Activated naive CD4-positive, alpha-beta T cell treated with anti-CD3 and anti-CD28 coated beads for 36 hours (primary cell): Measurements from ENCODE around the gene UBA3. TPM values are rescaled to one million over a fixed set of nuclear protein-coding genes. Genes with fewer than 3 reads are reported as not detected.
A peak's percentile ranks its signal among the peaks of the same experiment; 100 is the strongest.

Experiments used
- CTCF ChIA-PET: fragments of 350-600 bp; sonication (Branson Sonifier 250); formaldehyde crosslinking; loops from one replicate; lab custom pipeline; 2021; ENCODE audit warnings: antibody characterized with exemption; lab: Charles Lee
- DNase-seq: peaks from one replicate; pipeline ENCODE4 v3.0.0-alpha.2; 2020
- H3K27ac Mint-ChIP-seq: one replicate; pipeline ENCODE4 v1.8.0; 2021; ENCODE audit warnings: mild to moderate bottlenecking, mixed read lengths
- H3K27me3 Mint-ChIP-seq: one replicate; pipeline ENCODE4 v1.8.0; 2021; ENCODE audit warnings: low read depth, mixed read lengths
- H3K36me3 Mint-ChIP-seq: one replicate; pipeline ENCODE4 v1.8.0; 2021; ENCODE audit warnings: low read depth, mixed read lengths
- H3K4me1 Mint-ChIP-seq: one replicate; pipeline ENCODE4 v1.8.0; 2021; ENCODE audit warnings: low read depth, mixed read lengths
- H3K4me3 Mint-ChIP-seq: one replicate; pipeline ENCODE4 v1.8.0; 2021; ENCODE audit warnings: mild to moderate bottlenecking, moderate library complexity, mixed read lengths
- H3K9me3 Mint-ChIP-seq: one replicate; pipeline ENCODE4 v1.8.0; 2021; ENCODE audit warnings: mixed read lengths
- intact Hi-C: fragments of 100-400 bp; cut with micrococcal nuclease; formaldehyde crosslinking; loops from one replicate; pipeline ENCODE4 v1.15.1; 2023
- total RNA-seq, 2 experiments: library from RNA; stranded (reverse); gene quantifications; one replicate each; pipeline ENCODE4 v1.2.3, GENCODE V29; 2021

UBA3 gene
- total RNA-seq, 2 experiments from 2014 or later, result 65.7 to 66.0 TPM

DNA sequence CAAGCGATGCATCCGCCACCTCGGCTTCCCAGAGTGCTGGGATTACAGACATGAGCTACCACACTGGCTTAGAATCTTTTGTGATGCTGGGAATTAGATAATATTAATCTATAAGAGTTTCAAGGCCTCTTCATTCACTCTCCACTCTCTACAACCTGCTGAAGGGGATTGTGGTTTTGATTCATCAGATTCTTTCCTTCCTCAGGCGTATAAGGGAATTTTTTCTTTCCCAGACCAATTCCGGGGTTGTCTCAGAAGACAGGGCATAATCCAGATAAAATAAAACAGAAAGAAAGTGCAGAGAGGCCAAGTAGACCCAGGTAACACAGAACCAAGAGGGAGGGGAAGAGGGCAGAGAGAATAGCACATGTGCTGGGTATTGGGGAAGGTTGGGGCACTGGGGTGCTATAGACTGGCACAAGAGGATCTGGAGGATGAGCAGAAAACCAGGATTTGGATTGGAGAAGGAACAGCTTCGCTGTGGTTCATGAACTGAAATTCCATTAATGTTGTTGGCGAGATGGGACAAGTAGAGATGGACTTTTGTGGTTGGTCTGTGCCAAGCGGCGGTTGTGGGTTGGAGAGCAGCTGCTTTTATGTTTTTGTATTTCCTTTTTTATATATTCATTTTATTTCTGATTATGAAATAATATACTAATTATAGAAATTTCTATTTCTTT lies 17.4 kb upstream of the UBA3 start:
- H3K9me3 Mint-ChIP-seq, result no peaks in the 10 kb centered on the region
- peak overlapping the region; percentile 74 for H3K27ac Mint-ChIP-seq
- H3K4me1 Mint-ChIP-seq, result peaks cover 70% of the 10 kb centered on the region
- H3K27me3 Mint-ChIP-seq, result no peaks in the 10 kb centered on the region
- peaks cover 42% of the 10 kb centered on the region for H3K36me3 Mint-ChIP-seq
- CTCF ChIA-PET, result interaction anchor here (0.7 to 1.7 kb wide), 5 partner anchors 10 to 92 kb away, joined by 3 to 5 read pairs (median 3); no protein-coding TSS in a partner anchor
- intact Hi-C loops, result no loop called here
- no peak overlapping the region for H3K4me3 Mint-ChIP-seq
- no peak for DNase-seq

DNA sequence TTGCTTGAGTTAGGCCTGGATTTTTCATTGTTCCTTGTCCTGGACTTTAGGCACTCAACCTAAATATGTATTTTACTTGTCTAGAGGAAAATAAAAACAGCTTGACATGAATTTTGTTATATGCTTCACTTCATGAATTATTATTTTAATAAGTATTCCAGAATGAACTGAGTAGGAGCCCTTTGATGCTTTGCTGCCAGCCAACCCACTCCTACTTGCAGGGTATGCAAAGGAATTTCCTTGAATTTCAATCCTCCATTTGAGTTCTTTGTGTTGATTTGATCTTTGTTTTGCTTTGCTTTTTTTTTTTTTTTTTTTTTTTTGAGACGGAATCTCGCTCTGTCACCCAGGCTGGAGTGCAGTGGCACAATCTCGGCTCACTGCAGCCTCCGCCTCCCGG lies 16.1 kb upstream of the UBA3 start:
- H3K36me3 Mint-ChIP-seq, result peaks cover 36% of the 10 kb centered on the region
- H3K27me3 Mint-ChIP-seq, result no peaks in the 10 kb centered on the region
- DNase-seq, result no peak
- H3K27ac Mint-ChIP-seq, result peak overlapping the region; percentile 81
- CTCF ChIA-PET, result no interaction called here
- no peak overlapping the region for H3K4me3 Mint-ChIP-seq
- H3K4me1 Mint-ChIP-seq, result peaks cover 74% of the 10 kb centered on the region
- intact Hi-C loops, result no loop called here
- H3K9me3 Mint-ChIP-seq, result no peaks in the 10 kb centered on the region

DNA sequence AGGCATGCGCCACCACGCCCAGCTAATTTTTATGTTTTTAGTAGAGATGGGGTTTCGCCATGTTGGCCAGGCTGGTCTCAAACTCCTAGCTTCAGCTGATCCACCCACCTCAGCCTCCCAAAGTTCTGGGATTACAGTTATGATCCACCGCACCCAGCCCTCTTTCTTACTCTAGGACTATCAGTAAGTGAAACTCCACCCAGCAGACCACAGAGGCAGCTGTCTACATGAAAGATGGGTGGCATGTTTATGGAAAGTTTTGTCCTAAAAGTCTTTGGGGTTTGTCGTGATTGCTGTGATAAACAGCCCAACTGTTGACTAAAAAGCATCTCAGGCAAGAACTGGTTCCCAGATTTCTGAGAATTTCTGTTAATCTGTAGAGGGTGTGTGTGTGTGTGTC lies 15.5 kb upstream of the UBA3 start:
- peak; percentile 57 for DNase-seq
- H3K4me3 Mint-ChIP-seq, result peak overlapping the region; percentile 46
- H3K27ac Mint-ChIP-seq, result peak overlapping the region; percentile 81
- intact Hi-C loops, result loop anchor here (2.0 kb wide), 1 partner anchor 15 kb away; the partner anchor contains the start of gene UBA3
- H3K36me3 Mint-ChIP-seq, result peaks cover 35% of the 10 kb centered on the region
- H3K9me3 Mint-ChIP-seq, result no peaks in the 10 kb centered on the region
- H3K4me1 Mint-ChIP-seq, result peaks cover 76% of the 10 kb centered on the region
- H3K27me3 Mint-ChIP-seq, result no peaks in the 10 kb centered on the region
- CTCF ChIA-PET, result interaction anchor here (1.1 kb wide), 1 partner anchor 10 kb away, joined by 3 read pairs; no protein-coding TSS in a partner anchor

DNA sequence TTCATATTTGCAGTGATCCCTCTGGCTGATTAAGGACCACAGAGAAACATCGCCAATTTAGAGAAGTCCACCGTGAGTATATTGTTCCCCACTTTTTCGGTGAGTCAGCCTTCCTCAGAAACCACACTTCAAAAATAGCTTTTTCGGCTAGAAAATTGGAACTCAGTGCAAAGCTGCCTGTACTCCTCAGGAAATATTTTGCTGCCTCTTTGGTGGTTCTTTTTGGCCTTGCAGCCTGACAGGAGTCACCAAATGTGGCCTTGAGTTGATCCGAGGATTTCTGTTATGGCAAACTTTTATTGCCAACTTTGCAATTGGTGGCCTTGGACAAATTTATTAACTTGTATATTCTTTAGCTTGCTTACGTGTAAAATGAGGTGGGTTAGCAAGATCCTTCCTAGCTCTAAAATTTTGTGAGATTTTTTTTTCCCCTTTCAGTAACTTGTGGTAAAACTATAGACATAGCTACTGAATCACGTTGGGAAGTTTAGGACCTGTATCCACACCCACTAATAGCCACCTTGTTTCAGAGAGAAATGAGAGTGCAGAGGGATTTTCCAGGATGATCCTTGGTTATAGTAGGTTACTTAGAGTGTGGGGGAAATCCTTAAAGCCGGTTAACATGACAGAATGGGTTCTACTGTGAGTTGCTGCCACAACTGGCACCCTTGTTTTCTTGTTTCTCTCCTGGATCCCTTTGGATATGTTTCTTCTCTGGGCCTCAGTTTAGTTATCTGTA lies 14.5 kb upstream of the UBA3 start:
- Mint-ChIP-seq H3K9me3 (no peaks in the 10 kb centered on the region), H3K4me1 (peaks cover 81% of the 10 kb centered on the region), H3K27me3 (no peaks in the 10 kb centered on the region), H3K27ac (peak overlapping the region; percentile 96), H3K4me3 (peak overlapping the region; percentile 53), H3K36me3 (peaks cover 31% of the 10 kb centered on the region)
- CTCF ChIA-PET, result interaction anchor here (0.6 to 4.1 kb wide), 7 partner anchors 9 to 317 kb away, joined by 3 to 22 read pairs (median 3); partner anchors contain the start of genes ARL6IP5 and UBA3
- DNase-seq, result no peak
- intact Hi-C loops, result loop anchor here (2.0 kb wide), 1 partner anchor 14 kb away; the partner anchor contains the start of gene UBA3

DNA sequence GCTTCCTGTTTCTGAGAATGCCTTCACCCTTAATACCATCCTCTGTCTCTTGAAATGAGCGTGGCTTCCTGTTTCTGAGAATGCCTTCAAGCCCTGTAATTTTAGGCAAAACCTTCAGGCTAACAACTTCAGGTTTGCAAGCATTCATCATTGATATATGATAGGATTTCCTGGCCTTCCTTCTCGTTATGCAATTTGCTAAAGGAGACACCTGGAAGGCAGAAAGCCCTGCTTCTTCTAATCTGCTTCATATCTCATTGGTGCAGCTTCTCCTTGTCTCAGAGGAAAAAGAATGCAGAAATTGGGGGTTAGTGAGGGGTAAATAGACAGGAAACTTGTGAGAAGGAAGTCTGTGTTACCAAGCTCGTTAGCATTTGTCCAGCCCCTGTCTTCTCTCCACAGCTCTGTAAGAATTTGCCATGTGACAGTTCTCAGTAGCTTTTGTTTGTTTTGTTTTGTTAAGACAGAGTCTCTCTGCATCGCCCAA lies 11.9 kb upstream of the UBA3 start:
- CTCF ChIA-PET, result interaction anchor here (0.7 to 4.1 kb wide), 2 partner anchors 11 to 261 kb away, joined by 3 to 22 read pairs; partner anchors contain the start of gene UBA3

DNA sequence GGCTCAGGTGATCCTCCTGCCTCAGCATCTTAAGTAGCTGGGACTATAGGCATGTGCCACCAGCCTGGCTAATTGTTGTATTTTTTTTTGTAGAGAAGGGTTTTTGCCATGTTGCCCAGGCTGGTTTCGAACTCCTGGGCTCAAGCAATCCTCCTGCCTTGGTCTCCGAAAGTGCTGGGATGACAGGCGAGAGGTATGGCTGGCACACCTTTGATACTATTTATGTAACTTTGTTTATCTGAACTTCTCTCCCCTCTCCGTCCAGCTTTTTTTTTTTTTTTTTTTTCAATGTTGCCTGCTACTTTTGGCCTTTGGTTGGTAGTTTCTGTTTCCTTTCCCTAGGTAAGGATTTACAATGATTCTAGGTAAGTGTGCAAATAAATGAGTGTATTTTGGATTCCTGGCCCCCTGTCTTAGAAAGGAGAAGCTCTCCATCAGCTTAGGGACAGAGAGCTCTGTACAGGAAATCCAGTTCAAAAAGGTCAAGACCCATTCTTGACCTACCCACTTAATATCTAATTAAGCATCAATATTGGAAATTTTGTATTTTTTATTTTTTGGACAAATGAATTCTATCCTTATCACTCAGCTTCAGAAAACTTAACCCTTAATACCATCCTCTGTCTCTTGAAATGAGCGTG lies 11.3 kb upstream of the UBA3 start:
- Mint-ChIP-seq H3K27ac (peak overlapping the region; percentile 96), H3K4me3 (peak overlapping the region; percentile 67), H3K36me3 (peaks cover 34% of the 10 kb centered on the region), H3K27me3 (no peaks in the 10 kb centered on the region), H3K9me3 (no peaks in the 10 kb centered on the region), H3K4me1 (peaks cover 79% of the 10 kb centered on the region)
- intact Hi-C loops, result loop anchor here (1.0 kb wide), 1 partner anchor 7 kb away; the partner anchor contains the start of gene ARL6IP5
- no peak for DNase-seq
- CTCF ChIA-PET, result interaction anchor here (0.6 to 4.1 kb wide), 5 partner anchors 10 to 1449 kb away, joined by 3 to 22 read pairs (median 3); partner anchors contain the start of genes EOGT and UBA3

More for the DNA sequence above, 11.9 kb upstream of the UBA3 start:
- Mint-ChIP-seq H3K36me3 (peaks cover 32% of the 10 kb centered on the region), H3K27ac (peak overlapping the region; percentile 96), H3K4me3 (peak overlapping the region; percentile 67), H3K27me3 (no peaks in the 10 kb centered on the region), H3K4me1 (peaks cover 85% of the 10 kb centered on the region), H3K9me3 (no peaks in the 10 kb centered on the region)
- peak; percentile 51 for DNase-seq
- intact Hi-C loops, result loop anchor here (1.0 kb wide), 1 partner anchor 8 kb away; the partner anchor contains the start of gene ARL6IP5

DNA sequence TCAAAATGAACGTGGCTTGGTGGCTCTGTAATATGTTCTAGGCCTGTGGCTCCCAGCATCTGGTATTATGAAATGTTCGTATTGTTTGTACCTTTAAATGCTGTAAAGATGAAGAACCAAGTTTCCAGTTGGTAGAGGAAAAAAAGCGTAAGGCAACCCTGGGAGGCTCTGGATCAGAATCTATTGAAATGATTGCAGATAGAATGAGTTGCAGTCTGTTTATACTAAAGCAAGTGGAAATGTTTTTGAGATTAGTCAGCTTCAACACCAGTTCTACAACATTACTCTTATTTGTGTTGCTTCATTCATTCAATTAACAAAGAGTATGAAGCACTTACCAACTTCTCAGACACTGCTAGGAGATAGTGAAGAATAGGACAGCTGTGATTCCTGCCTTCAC lies 9.9 kb upstream of the UBA3 start:
- DNase-seq, result no peak
- Mint-ChIP-seq H3K4me1 (peaks cover 67% of the 10 kb centered on the region), H3K36me3 (peaks cover 27% of the 10 kb centered on the region), H3K27me3 (no peaks in the 10 kb centered on the region), H3K9me3 (no peaks in the 10 kb centered on the region), H3K4me3 (peak overlapping the region; percentile 0), H3K27ac (peak overlapping the region; percentile 88)
- intact Hi-C loops, result no loop called here
- CTCF ChIA-PET, result interaction anchor here (0.6 to 0.7 kb wide), 2 partner anchors 29 to 188 kb away, joined by 3 read pairs; no protein-coding TSS in a partner anchor

DNA sequence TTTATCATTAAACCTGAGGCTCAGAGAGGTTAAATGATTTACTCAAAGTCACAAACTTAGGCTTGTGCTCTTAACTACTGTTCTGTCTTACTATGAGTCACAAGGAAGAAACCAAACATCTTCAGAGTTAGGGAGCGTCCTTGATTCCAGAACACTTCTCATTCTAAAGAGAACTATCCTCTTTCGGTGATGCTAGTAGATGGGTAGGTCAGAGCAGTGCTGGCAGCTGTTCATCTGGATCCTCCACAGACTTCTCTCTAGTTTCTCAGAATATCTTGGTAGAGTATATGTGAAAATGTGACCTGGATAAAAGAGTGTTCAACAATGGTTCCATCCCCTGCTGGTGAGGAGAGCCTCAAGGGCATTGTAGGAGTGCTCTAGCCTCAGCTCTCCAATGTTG lies 7.9 kb upstream of the UBA3 start:
- Mint-ChIP-seq H3K4me3 (peak overlapping the region; percentile 71), H3K27ac (peak overlapping the region; percentile 88), H3K27me3 (no peaks in the 10 kb centered on the region), H3K9me3 (no peaks in the 10 kb centered on the region), H3K36me3 (peaks cover 20% of the 10 kb centered on the region), H3K4me1 (peaks cover 65% of the 10 kb centered on the region)
- CTCF ChIA-PET, result interaction anchor here (0.6 to 0.9 kb wide), 2 partner anchors 70 to 74 kb away, joined by 3 read pairs; no protein-coding TSS in a partner anchor
- intact Hi-C loops, result loop anchor here (10.0 kb wide), 1 partner anchor 1003 kb away; no protein-coding TSS in a partner anchor
- DNase-seq, result no peak

DNA sequence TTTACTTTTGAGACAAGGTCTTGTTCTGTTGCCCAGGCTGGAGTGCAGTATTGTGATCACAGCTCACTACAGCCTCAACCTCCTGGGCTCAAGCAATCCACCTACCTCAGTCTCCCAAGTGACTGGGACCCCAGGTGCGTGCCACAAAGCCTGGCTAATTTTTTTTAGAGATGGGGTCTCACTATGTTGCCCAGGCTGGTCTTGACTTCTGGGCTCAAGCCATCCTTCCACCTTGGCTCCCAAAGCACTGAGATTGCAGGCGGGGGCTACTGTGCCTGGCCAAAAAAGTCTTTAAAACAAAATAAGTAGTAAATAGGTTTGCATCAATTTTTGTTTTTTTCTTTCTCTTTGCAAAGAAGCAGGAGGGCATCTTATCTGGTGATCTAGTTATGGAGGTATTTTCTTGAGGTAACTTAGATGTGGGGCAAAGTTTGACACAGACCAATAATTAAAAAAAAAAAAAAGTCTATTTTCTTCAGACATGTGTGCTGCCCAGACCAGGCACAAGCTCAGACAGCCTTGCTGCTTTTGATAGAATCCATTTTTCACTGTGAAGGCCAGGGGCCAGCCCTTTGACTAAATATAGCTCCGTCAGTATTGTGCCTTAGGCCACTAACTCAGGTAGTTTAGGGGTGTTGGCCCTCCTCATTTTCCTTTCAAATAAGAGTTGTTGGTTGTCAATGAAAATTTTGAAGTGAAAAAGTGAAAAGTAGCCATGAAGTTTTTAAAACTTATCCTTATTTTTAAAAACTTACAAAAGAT lies 7.0 kb upstream of the UBA3 start:
- peak overlapping the region; percentile 89 for H3K4me3 Mint-ChIP-seq

DNA sequence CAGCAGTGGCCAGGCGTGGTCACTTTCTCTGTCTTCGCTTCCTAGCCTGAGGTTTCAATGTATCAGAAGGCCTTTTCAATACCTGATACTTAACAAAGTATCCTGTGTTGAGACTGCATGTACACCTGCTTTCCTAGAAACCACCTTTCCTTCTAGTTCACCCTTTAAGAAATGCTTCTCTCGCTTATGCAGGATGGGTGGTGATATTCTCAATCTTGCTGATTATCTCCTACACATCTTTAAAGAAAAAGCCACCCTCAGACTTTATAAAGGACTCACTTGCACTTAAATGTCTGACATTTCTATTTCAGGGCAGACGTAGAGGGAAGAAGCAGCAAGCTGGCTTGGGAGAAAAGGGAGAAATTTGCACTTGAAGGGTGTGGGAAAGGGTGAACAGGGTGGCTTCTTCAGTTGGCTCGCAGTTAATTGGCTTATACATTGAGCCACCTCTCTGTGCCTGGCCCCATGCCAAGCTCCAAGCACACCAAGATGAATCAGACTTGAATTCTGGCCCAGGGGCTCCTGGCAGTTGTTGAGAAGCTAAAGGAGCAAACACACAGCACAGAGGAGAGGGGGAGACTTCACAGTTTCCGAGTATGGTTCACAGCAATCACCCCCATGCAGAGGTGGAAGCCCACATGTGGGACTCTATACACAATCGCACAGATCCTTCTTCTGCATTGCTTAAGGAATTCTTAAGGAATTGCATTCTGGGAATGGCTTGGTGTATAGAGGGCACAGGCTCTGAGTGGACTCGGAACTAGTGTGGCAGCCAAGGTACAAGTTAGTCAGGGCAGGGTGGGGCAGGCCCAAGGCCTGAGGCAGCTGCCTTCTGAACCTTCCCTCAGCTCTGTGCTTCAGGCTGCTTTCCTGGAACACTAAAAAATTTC lies 5.9 kb upstream of the UBA3 start:
- Mint-ChIP-seq H3K9me3 (no peaks in the 10 kb centered on the region), H3K36me3 (peaks cover 15% of the 10 kb centered on the region), H3K27me3 (no peaks in the 10 kb centered on the region), H3K27ac (peak overlapping the region; percentile 95), H3K4me3 (peak overlapping the region; percentile 89), H3K4me1 (peaks cover 66% of the 10 kb centered on the region)
- peak; percentile 91 for DNase-seq
- intact Hi-C loops, result loop anchor here (10.0 kb wide), 1 partner anchor 1001 kb away; no protein-coding TSS in a partner anchor
- CTCF ChIA-PET, result interaction anchor here (0.8 to 1.7 kb wide), 4 partner anchors 9 to 586 kb away, joined by 3 to 6 read pairs (median 3); no protein-coding TSS in a partner anchor

More for the DNA sequence above, 7.0 kb upstream of the UBA3 start:
- peaks cover 18% of the 10 kb centered on the region for H3K36me3 Mint-ChIP-seq
- H3K27ac Mint-ChIP-seq, result peak overlapping the region; percentile 88
- no peak for DNase-seq
- no peaks in the 10 kb centered on the region for H3K9me3 Mint-ChIP-seq
- H3K27me3 Mint-ChIP-seq, result no peaks in the 10 kb centered on the region
- intact Hi-C loops, result loop anchor here (10.0 kb wide), 1 partner anchor 1002 kb away; no protein-coding TSS in a partner anchor
- peaks cover 64% of the 10 kb centered on the region for H3K4me1 Mint-ChIP-seq
- CTCF ChIA-PET, result interaction anchor here (0.6 to 0.9 kb wide), 2 partner anchors 34 to 69 kb away, joined by 3 read pairs; no protein-coding TSS in a partner anchor
